Activated naive CD4-positive, alpha-beta T cell treated with anti-CD3 and anti-CD28 coated beads, Interleukin-2, amount 50 U/mL, for 72 hours (primary cell): ENCODE measurements around the gene PHETA1. TPM values are rescaled to one million over a fixed set of nuclear protein-coding genes. Genes with fewer than 3 reads are reported as not detected.
"Not testable (repeated sequence)": the region's sequence is repeated elsewhere in the genome, so short reads cannot be mapped to it uniquely, and the experiment has no call there.

Source experiments
- ATAC-seq, 2 donors: fragments of 150-1000 bp; cut with Tn5 transposase; 2 replicates each; pipeline ENCODE4 v1.10.0; 2021; ENCODE audit warnings: mild to moderate bottlenecking in 2 of 2, moderate library complexity in 2 of 2
- DNase-seq, 2 donors: peaks; one replicate each; pipeline ENCODE4 v3.0.0; 2021 to 2022; ENCODE audit warnings: low spot score in 2 of 2
- H3K27ac Mint-ChIP-seq, 2 donors: one replicate each; pipeline ENCODE4 v1.8.0; 2022; ENCODE audit warnings: mild to moderate bottlenecking in 2 of 2, mixed read lengths in 2 of 2
- H3K36me3 Mint-ChIP-seq, 2 donors: one replicate each; pipeline ENCODE4 v1.8.0; 2022; ENCODE audit warnings: mixed read lengths in 2 of 2
- H3K9me3 Mint-ChIP-seq, 2 donors: one replicate each; pipeline ENCODE4 v1.8.0; 2022; ENCODE audit warnings: mixed read lengths in 2 of 2
- total RNA-seq, 2 donors: library from RNA; stranded (reverse); gene quantifications; one replicate each; pipeline ENCODE4 v1.2.3, GENCODE V29; 2022

Gene PHETA1
- total RNA-seq, 2 donors from 2014 or later = 0.64 to 1.5 TPM

- DNase-seq (no peak), ATAC-seq (no peak)
- Mint-ChIP-seq H3K9me3 (no peaks in the 10 kb centered on the region), H3K36me3 (no peaks in the 10 kb centered on the region), H3K27ac (no peak overlapping the region)
Observed at GRCh38 chr12:111393700-111394300, 24.9 kb upstream of the PHETA1 start.

DNA sequence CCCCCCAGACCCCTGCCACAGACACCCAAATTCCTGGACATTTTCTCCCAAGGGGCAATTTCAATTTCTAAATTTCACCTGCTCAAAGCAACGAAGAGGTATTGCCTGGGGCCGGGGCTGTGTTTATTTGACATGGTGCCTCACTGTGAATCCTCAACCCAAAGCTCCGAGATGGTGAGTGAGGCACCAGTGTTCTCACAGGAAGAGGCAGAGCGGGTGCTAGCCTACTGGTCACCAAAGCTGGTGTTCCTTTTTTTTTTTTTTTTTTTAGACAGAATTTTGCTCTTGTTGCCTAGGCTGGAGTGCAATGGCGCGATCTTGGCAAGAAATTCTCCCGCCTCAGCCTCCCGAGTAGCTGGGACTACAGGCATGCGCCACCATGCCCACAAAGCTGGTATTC lies 22.0 kb upstream of the PHETA1 start:
- ATAC-seq (no peak), DNase-seq (no peak)
- no peaks in the 10 kb centered on the region for H3K9me3 Mint-ChIP-seq
- no peaks in the 10 kb centered on the region for H3K36me3 Mint-ChIP-seq
- H3K27ac Mint-ChIP-seq = no peak overlapping the region

- H3K36me3 Mint-ChIP-seq = no peaks in the 10 kb centered on the region
- DNase-seq (no peak), ATAC-seq (no peak)
- no peak overlapping the region for H3K27ac Mint-ChIP-seq
- no peaks in the 10 kb centered on the region for H3K9me3 Mint-ChIP-seq
Observed at GRCh38 chr12:111389635-111390034, 20.7 kb upstream of the PHETA1 start.

- no peak overlapping the region for H3K27ac Mint-ChIP-seq
- no peaks in the 10 kb centered on the region for H3K36me3 Mint-ChIP-seq
- DNase-seq = no peak
- no peaks in the 10 kb centered on the region for H3K9me3 Mint-ChIP-seq
- no peak for ATAC-seq
Observed at GRCh38 chr12:111387747-111388323, 18.9 kb upstream of the PHETA1 start.

GRCh38 chr12:111386885-111387284 lies 18.0 kb upstream of the PHETA1 start:
- no peaks in the 10 kb centered on the region for H3K36me3 Mint-ChIP-seq
- DNase-seq = no peak
- no peak overlapping the region for H3K27ac Mint-ChIP-seq
- no peaks in the 10 kb centered on the region for H3K9me3 Mint-ChIP-seq
- ATAC-seq = no peak

DNA sequence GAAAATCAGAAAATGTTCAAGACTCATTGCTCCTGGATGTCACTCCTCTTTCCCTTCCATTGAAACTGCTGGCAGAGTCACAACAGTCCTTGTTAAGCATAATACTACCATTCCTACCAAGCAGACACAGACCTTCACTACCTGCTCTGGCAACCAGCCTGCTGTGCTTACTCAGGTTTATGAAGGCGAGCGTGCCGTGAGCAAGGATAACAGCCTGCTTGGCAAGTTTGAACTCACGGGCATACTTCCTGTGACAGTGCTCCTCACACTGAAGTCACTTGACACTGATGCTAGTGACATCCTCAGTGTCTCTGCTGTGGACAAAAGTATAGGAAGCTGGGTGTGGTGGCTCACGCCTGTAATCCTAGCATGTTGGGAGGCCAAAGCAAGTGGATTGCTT lies 15.7 kb upstream of the PHETA1 start:
- Mint-ChIP-seq H3K9me3 (no peaks in the 10 kb centered on the region), H3K27ac (no peak overlapping the region), H3K36me3 (no peaks in the 10 kb centered on the region)
- ATAC-seq (no peak), DNase-seq (no peak)

- no peak for ATAC-seq
- Mint-ChIP-seq H3K36me3 (no peaks in the 10 kb centered on the region), H3K9me3 (no peaks in the 10 kb centered on the region), H3K27ac (no peak overlapping the region)
- no peak for DNase-seq
Observed at GRCh38 chr12:111379942-111380554, 11.2 kb upstream of the PHETA1 start.

DNA sequence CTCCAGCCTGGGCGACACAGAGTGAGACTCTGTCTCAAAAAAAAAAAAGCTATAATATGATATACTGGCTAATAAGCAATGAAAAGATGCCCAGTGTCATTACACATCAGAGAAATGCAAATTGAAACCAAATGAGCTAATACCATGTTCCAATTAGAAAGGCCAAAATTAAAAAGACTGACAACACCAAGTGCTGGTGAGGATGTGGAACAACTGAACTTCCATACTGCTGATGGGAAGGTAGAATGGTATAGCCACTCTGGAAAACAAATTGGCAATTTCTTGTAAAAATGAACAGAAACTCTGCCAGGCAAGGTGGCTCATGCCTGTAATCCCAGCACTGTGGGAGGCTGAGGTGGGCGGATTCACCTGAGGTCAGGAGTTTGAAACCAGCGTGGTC lies 8.5 kb upstream of the PHETA1 start:
- no peaks in the 10 kb centered on the region for H3K9me3 Mint-ChIP-seq
- ATAC-seq = no peak
- no peak for DNase-seq
- H3K36me3 Mint-ChIP-seq = no peaks in the 10 kb centered on the region
- no peak overlapping the region for H3K27ac Mint-ChIP-seq

DNA sequence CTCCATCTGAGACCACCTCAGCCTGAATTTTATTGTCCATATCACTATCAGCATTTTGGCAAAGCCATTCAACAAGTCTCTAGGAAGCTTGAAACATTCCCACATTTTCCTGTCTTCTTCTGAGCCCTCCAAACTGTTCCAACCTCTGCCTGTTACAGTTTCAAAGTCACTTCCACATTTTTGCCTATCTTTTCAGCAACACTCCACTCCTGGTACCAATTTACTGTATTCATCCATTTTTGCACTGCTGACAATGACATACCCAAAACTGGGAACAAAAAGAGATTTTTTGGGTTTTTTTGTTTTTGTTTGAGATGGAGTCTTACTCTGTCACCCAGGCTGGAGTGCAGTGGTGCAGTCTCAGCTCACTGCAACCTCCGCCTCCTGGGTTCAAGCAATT lies 4.3 kb upstream of the PHETA1 start:
- H3K9me3 Mint-ChIP-seq, H3K36me3 Mint-ChIP-seq, H3K27ac Mint-ChIP-seq, ATAC-seq, DNase-seq: not testable (repeated sequence)

DNA sequence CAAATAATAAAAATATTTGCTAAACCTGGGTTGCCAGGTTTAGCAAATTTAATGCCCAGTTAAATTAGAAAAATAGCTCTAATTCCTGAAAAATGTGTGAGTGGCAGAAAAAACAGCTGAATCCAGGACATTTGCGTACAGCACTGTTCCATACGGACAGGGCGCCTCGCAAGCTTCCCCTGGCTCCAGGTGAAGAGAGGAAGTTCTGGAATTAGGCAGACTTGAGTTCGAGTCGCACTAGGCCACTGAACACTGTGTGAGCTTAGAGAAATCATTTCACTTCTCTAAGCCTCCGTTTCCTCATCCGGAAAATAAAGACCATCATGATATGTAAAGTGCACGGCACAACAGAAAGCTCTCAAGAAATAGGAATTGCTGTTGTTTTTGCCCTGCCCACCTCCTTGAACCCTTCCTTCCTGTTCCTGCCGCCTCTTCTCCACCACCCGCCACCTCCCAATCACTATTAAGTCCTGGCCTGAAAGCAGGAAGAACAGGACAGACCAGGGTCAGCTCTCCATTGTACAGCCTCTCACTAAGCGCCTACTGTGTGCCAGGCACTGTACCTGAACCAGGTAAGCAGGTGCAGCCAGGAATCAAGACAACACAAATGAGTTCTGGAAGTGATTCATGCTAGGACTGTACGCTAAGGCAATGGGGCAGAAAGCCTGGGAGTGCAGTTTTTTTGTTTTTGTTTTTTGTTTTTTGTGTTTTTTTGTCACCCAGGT lies 763 bp upstream of the PHETA1 start:
- Mint-ChIP-seq H3K9me3 (no peaks in the 10 kb centered on the region), H3K36me3 (no peaks in the 10 kb centered on the region), H3K27ac (no peak overlapping the region)
- no peak for DNase-seq
- no peak for ATAC-seq

- peak; percentile 9 to 16 for ATAC-seq
- H3K36me3 Mint-ChIP-seq = no peaks in the 10 kb centered on the region
- H3K9me3 Mint-ChIP-seq = no peaks in the 10 kb centered on the region
- no peak overlapping the region for H3K27ac Mint-ChIP-seq
- DNase-seq = no peak
Observed at GRCh38 chr12:111368291-111368787, 556 bp downstream of the PHETA1 start.

DNA sequence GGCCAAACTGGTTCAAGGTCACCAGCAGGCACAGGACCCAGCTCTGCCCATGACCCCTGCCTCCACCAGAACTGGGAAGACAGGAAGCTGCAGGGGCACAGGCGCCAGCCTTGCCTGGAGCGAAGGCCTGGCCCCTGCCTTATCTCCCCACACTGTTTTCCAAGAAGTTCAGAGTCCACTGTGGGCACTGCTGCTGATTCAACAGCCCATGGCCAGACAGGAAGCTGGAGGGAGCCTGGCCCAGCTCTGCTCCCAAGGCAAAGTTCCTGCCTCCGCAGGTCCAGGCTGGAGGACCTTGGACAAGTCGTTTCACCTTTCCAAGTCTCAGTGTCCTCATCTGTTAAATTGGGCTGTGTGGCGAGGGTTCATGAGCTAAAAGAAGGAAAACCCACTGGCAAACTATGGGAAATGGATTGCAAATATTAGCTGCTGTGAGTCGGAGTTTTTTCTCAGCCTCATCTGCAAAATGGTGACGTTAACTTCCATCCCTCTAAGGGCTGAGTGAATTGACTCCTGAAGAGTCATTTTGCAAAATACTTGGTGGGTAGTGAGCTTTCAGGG lies 1.2 kb downstream of the PHETA1 start:
- Mint-ChIP-seq H3K9me3 (no peaks in the 10 kb centered on the region), H3K36me3 (no peaks in the 10 kb centered on the region), H3K27ac (no peak overlapping the region)
- DNase-seq = no peak
- ATAC-seq = no peak

- Mint-ChIP-seq H3K36me3 (no peaks in the 10 kb centered on the region), H3K27ac (no peak overlapping the region), H3K9me3 (no peaks in the 10 kb centered on the region)
- DNase-seq (no peak), ATAC-seq (no peak)
Observed at GRCh38 chr12:111366583-111366982, 2.3 kb downstream of the PHETA1 start.

DNA sequence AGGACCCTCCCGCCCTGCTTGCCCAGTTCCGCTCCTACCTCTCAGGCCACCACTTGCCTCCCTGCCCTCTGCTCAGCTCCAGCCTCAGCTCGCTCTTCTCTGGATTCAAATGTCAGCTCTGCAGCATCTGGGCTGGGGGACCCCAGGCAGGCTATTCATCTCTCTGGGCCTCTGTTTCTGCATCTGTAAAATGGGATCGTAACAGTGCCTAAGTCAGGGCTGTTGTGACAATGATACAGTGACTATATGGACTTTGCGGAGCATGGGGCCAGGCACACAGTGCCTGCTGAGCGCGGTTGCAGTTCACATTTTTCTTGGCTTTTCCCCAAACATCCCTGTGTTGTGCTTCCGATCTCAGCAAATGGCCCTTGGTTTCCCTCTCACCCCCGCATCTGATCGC lies 2.8 kb downstream of the PHETA1 start:
- H3K36me3 Mint-ChIP-seq = no peaks in the 10 kb centered on the region
- H3K9me3 Mint-ChIP-seq = no peaks in the 10 kb centered on the region
- peak overlapping the region in 1 of 2 donors; percentile 45 for H3K27ac Mint-ChIP-seq
- ATAC-seq (no peak), DNase-seq (no peak)

DNA sequence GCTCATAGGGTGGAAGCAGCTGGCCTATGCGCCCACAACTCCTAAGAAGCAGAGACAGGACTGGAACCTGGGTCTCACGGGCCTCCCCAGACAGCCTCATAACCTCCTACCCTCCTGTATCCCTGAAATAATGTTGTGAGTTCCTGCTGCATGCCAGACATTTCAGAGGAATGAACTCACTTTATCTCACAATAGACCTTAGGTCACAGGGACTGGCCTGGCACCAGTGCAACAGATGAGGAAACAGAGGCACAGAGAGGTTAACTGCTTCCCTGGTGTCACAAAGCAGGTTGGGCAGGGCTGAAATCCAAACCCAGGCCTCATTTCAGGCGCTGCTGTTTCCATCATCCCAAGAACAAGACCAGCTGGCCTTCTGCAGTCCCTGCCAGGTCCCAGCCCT lies 5.3 kb downstream of the PHETA1 start:
- Mint-ChIP-seq H3K36me3 (no peaks in the 10 kb centered on the region), H3K9me3 (no peaks in the 10 kb centered on the region), H3K27ac (no peak overlapping the region)
- no peak for DNase-seq
- no peak for ATAC-seq

- H3K36me3 Mint-ChIP-seq = no peaks in the 10 kb centered on the region
- ATAC-seq (no peak), DNase-seq (no peak)
- no peaks in the 10 kb centered on the region for H3K9me3 Mint-ChIP-seq
- no peak overlapping the region for H3K27ac Mint-ChIP-seq
Observed at GRCh38 chr12:111362687-111363475, 6.0 kb downstream of the PHETA1 start.
